MCF 10A (cell line): ENCODE measurements around the gene DHRS7B. TPM values are rescaled to one million over a fixed set of nuclear protein-coding genes. Genes with fewer than 3 reads are reported as not detected.

Experiments used
- BruUV-seq: library from RNA; stranded (reverse); fragments of 400-500 nt; replicated peaks from 2 replicates; lab custom pipeline; 2021; lab: Mats Ljungman, UMichigan
- CTCF ChIA-PET: fragments of 300-600 bp; sonication (Branson Sonifier 250); formaldehyde crosslinking; extraction: SDS; loops from one replicate; lab custom pipeline; 2021; ENCODE audit warnings: antibody characterized with exemption, inconsistent platforms; lab: Yijun Ruan, JAX
- POLR2A ChIA-PET: fragments of 300-600, 350-650 bp; sonication (Branson Sonifier 250); formaldehyde crosslinking; extraction: SDS; loops from one replicate; lab custom pipeline; 2020; ENCODE audit warnings: antibody characterized with exemption, inconsistent platforms; lab: Yijun Ruan, JAX
- DNase-seq: peaks from one replicate; pipeline ENCODE4 v3.0.0-alpha.2; 2018; ENCODE audit not compliant: unreplicated experiment
- H3K27ac Mint-ChIP-seq: one replicate; pipeline ENCODE4 v1.8.0; 2022; ENCODE audit warnings: mild to moderate bottlenecking, low read depth, mixed read lengths; ENCODE audit not compliant: unreplicated experiment
- H3K27me3 Mint-ChIP-seq: one replicate; pipeline ENCODE4 v1.8.0; 2022; ENCODE audit warnings: mixed read lengths; ENCODE audit not compliant: insufficient read depth, unreplicated experiment
- H3K36me3 Mint-ChIP-seq: one replicate; pipeline ENCODE4 v1.8.0; 2022; ENCODE audit warnings: mild to moderate bottlenecking, moderate library complexity, mixed read lengths; ENCODE audit not compliant: insufficient read depth, unreplicated experiment
- H3K4me1 Mint-ChIP-seq: one replicate; pipeline ENCODE4 v1.8.0; 2022; ENCODE audit warnings: mixed read lengths; ENCODE audit not compliant: insufficient read depth, unreplicated experiment
- H3K4me3 Mint-ChIP-seq: one replicate; pipeline ENCODE4 v1.8.0; 2022; ENCODE audit warnings: mild to moderate bottlenecking, moderate library complexity, mixed read lengths; ENCODE audit not compliant: unreplicated experiment
- H3K9me3 Mint-ChIP-seq: one replicate; pipeline ENCODE4 v1.8.0; 2022; ENCODE audit warnings: mixed read lengths; ENCODE audit not compliant: unreplicated experiment
- intact Hi-C: fragments of 100-400 bp; cut with micrococcal nuclease; formaldehyde crosslinking; loops from 2 replicates; pipeline ENCODE4 v1.14.1; 2022
- total RNA-seq: library from RNA; stranded (reverse); gene quantifications from 2 replicates; pipeline ENCODE4 v1.2.3, GENCODE V29; 2022
- TF ChIP-seq, protein P1 (sequence below): fragments of 200-600 bp; IDR thresholded peaks from one replicate; pipeline ENCODE4 v1.8.0; 2022; ENCODE audit warnings: antibody characterized with exemption, mild to moderate bottlenecking; ENCODE audit not compliant: unreplicated experiment

Gene DHRS7B
- total RNA-seq, 1 experiment from 2014 or later = 18.0 TPM

DNA sequence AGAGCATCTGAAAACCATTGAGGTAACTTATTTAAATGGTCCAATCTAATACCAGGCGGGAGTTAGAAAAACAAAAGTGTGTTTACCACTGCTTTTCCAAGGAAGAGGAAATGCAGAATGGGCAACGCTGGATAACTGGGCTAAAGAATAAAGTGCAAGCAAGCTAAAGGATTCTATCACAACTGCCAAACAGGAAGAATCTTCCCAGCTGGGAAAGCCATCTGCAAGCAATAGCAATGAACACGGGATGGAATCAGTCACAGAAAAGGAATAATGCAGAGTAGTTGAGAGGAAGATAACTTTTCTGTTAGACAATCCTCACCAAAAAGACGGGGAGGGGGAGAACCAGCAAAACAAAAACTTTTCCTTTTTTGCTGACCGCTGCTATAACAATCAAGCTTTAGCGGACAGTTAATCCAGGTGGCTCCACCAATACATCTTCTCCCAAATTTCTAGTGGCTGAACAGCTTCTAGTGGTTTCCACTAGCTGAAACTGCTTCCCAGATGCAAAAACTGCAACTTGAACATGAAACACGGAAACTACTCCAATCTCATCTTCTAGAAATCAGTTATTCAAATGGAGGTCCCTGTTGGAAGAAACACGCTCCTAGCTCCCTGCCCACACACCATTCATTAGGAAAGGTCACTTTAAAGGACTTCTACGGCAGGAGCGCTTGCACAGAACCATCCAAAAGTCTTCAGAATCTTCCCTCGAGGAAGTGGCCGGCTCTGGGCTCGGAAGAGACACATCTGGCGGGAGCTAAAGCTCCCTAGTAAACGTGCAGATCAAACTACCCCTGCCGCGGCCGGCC is 86.3 kb downstream of the DHRS7B start:
- H3K27me3 Mint-ChIP-seq = no peaks in the 10 kb centered on the region
- H3K9me3 Mint-ChIP-seq = no peaks in the 10 kb centered on the region
- intact Hi-C loops = loop anchor here (5.0 kb wide), 2 partner anchors 74 to 171 kb away; partner anchors contain the start of gene USP22
- TSS peak; percentile 48 for BruUV-seq
- POLR2A ChIA-PET = interaction anchor here (0.6 to 5.5 kb wide), 24 partner anchors 9 to 182 kb away, joined by 3 to 47 read pairs (median 5); partner anchors contain the start of genes DHRS7B, NATD1 and USP22
- no peak for DNase-seq
- H3K4me1 Mint-ChIP-seq = peaks cover 34% of the 10 kb centered on the region
- peak overlapping the region; percentile 88 for H3K4me3 Mint-ChIP-seq
- H3K27ac Mint-ChIP-seq = peak overlapping the region; percentile 96
- peaks cover 11% of the 10 kb centered on the region for H3K36me3 Mint-ChIP-seq
- CTCF ChIA-PET = interaction anchor here (0.5 to 3.0 kb wide), 13 partner anchors 22 to 205 kb away, joined by 3 to 15 read pairs (median 3); no protein-coding TSS in a partner anchor
- TF ChIP-seq, protein P1, sequence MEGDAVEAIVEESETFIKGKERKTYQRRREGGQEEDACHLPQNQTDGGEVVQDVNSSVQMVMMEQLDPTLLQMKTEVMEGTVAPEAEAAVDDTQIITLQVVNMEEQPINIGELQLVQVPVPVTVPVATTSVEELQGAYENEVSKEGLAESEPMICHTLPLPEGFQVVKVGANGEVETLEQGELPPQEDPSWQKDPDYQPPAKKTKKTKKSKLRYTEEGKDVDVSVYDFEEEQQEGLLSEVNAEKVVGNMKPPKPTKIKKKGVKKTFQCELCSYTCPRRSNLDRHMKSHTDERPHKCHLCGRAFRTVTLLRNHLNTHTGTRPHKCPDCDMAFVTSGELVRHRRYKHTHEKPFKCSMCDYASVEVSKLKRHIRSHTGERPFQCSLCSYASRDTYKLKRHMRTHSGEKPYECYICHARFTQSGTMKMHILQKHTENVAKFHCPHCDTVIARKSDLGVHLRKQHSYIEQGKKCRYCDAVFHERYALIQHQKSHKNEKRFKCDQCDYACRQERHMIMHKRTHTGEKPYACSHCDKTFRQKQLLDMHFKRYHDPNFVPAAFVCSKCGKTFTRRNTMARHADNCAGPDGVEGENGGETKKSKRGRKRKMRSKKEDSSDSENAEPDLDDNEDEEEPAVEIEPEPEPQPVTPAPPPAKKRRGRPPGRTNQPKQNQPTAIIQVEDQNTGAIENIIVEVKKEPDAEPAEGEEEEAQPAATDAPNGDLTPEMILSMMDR = no peak

DNA sequence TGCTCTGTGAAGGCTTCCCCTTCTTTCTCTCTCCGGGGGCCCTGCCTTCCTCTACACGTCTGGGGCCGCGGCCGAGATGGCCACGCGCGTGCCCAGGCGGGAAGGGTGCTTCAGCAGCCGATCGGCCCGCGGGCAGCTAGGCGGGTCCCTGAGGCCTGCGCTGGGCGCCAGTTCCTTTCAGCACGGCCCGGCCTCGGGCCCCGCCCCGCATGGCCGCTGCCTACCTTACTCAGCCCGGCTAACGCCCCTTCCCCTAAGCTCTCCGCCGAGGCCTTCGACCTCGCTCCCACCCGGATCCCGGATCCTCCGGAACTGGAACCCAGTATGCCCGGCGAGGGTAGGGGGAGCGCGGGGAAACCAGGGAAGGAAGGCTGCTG is 86.9 kb downstream of the DHRS7B start:
- TF ChIP-seq, protein P1 = no peak
- H3K4me3 Mint-ChIP-seq = peak overlapping the region; percentile 88
- DNase-seq = no peak
- POLR2A ChIA-PET = interaction anchor here (0.6 to 5.5 kb wide), 25 partner anchors 9 to 183 kb away, joined by 3 to 47 read pairs (median 5); partner anchors contain the start of genes DHRS7B, NATD1 and USP22
- CTCF ChIA-PET = interaction anchor here (0.8 to 3.0 kb wide), 9 partner anchors 23 to 177 kb away, joined by 3 to 15 read pairs (median 3); partner anchors contain the start of gene USP22
- H3K36me3 Mint-ChIP-seq = peaks cover 7% of the 10 kb centered on the region
- H3K27ac Mint-ChIP-seq = peak overlapping the region; percentile 96
- H3K4me1 Mint-ChIP-seq = peaks cover 35% of the 10 kb centered on the region
- intact Hi-C loops = loop anchor here (2.0 to 5.0 kb wide), 3 partner anchors 74 to 171 kb away; partner anchors contain the start of genes DHRS7B and USP22
- no TSS peak for BruUV-seq
- no peaks in the 10 kb centered on the region for H3K27me3 Mint-ChIP-seq
- H3K9me3 Mint-ChIP-seq = no peaks in the 10 kb centered on the region

DNA sequence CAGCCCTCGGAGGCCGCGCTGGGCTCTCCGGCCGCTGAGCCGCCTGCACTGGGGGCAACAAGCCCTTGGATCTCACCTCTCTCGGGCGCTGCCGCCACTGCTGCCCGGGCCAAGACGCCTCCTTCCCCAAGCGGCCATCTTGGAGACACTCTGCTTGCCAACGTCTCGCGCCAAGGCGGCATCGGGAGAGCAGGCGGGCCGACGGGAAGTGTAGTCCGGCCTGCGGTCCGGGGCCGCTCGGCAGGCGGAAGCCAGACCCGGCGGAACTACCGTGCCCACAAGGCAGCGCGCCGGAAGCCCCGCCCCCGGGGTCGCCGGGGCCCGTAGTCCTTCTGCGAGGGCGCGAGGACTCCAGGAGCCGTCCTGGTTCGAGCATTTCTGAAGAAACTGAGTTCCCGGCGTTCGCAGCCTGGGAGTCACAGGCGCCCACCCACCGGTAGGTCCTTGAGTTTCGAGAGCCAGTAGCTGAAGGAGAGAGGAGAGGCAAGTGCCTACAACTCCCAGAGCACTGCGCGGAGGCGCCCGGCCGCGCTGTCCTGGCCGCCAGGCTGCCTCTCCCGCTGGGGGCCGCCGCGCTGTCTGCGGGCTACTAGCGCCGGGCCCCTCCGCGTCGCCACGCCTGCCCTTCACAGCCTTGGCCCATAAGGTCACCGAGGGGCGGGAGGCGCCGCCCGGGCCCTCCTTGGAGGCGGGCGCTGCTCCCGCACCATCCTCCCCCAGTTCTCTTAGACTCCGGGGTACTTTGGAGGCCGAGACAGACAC is 87.4 kb downstream of the DHRS7B start, which contains the start of gene TMEM11:
Gene TMEM11, minus strand, starts transcription at position 147 of the 762 bp plus-strand sequence. Its CDS starts 9 bp downstream, at position 138.
- ChIA-PET CTCF (interaction anchor here (0.6 to 3.0 kb wide), 9 partner anchors 46 to 171 kb away, joined by 3 to 15 read pairs (median 3); partner anchors contain the start of genes DHRS7B and USP22), POLR2A (interaction anchor here (0.6 to 5.5 kb wide), 23 partner anchors 8 to 239 kb away, joined by 3 to 47 read pairs (median 5); partner anchors contain the start of genes DHRS7B and USP22)
- intact Hi-C loops = loop anchor here (2.0 to 5.0 kb wide), 3 partner anchors 73 to 172 kb away; partner anchors contain the start of genes DHRS7B and USP22
- Mint-ChIP-seq H3K4me1 (peaks cover 39% of the 10 kb centered on the region), H3K9me3 (no peaks in the 10 kb centered on the region), H3K27ac (peak within 1 kb of the TSS; percentile 96), H3K27me3 (no peaks in the 10 kb centered on the region), H3K4me3 (peak within 1 kb of the TSS; percentile 88), H3K36me3 (peaks cover 1% of the 10 kb centered on the region)
- peak; percentile 94 for DNase-seq
- TF ChIP-seq, protein P1 = peak; percentile 6
- no TSS peak for BruUV-seq
